CD4-positive, alpha-beta memory T cell (primary cell): Measurements from ENCODE around the gene SHISA3. TPM values are rescaled to one million over a fixed set of nuclear protein-coding genes. Genes with fewer than 3 reads are reported as not detected.

ENCODE experiments used
- CTCF ChIA-PET: fragments of 350-600 bp; sonication (Branson Sonifier 250); formaldehyde crosslinking; loops from one replicate; lab custom pipeline; 2021; ENCODE audit warnings: inconsistent platforms; ENCODE audit not compliant: partially characterized antibody; lab: Charles Lee
- POLR2A ChIA-PET: fragments of 350-600 bp; sonication (Branson Sonifier 250); formaldehyde crosslinking; loops from one replicate; lab custom pipeline; 2021; ENCODE audit not compliant: partially characterized antibody; lab: Charles Lee
- DNase-seq, 5 donors: peaks; one replicate each; pipeline versions ENCODE4 v3.0.0 to v3.0.0-alpha.2; 2020 to 2022; ENCODE audit warnings: mixed read lengths in 1 of 5
- H3K27ac ChIP-seq: one replicate; pipeline ENCODE4 v1.7.0; 2013; ENCODE audit warnings: low read depth, low read length
- H3K27me3 ChIP-seq: 2 replicates; pipeline ENCODE4 v1.7.0; 2013; ENCODE audit warnings: mild to moderate bottlenecking, low read length, moderate library complexity; ENCODE audit not compliant: insufficient read depth
- H3K36me3 ChIP-seq: 2 replicates; pipeline ENCODE4 v1.7.0; 2013; ENCODE audit warnings: mild to moderate bottlenecking, low read length, moderate library complexity; ENCODE audit not compliant: insufficient read depth
- H3K4me1 ChIP-seq: 2 replicates; pipeline ENCODE4 v1.7.0; 2013; ENCODE audit warnings: mild to moderate bottlenecking, low read length, moderate library complexity; ENCODE audit not compliant: insufficient read depth
- H3K4me3 ChIP-seq, 2 donors: one replicate each; pipeline ENCODE4 v1.7.0; 2013; ENCODE audit warnings: low read length in 2 of 2, mild to moderate bottlenecking in 1 of 2
- H3K9me3 ChIP-seq, 2 donors: one replicate each; pipeline ENCODE4 v1.7.0; 2013; ENCODE audit warnings: low read length in 2 of 2, control low read depth in 1 of 2; ENCODE audit not compliant: control insufficient read depth in 1 of 2
- H3K27ac Mint-ChIP-seq, 7 donors: one replicate each; pipeline ENCODE4 v1.8.0; 2020 to 2021; ENCODE audit warnings: mixed read lengths in 7 of 7, mild to moderate bottlenecking in 6 of 7, inconsistent platforms in 3 of 7, moderate library complexity in 3 of 7
- H3K27me3 Mint-ChIP-seq, 2 donors: one replicate each; pipeline ENCODE4 v1.8.0; 2020 to 2021; ENCODE audit warnings: mixed read lengths in 2 of 2
- H3K36me3 Mint-ChIP-seq, 2 donors: one replicate each; pipeline ENCODE4 v1.8.0; 2020 to 2021; ENCODE audit warnings: mixed read lengths in 2 of 2, inconsistent platforms in 1 of 2, mild to moderate bottlenecking in 1 of 2
- H3K4me1 Mint-ChIP-seq, 4 donors: one replicate each; pipeline ENCODE4 v1.8.0; 2020 to 2021; ENCODE audit warnings: mixed read lengths in 4 of 4, mild to moderate bottlenecking in 1 of 4
- H3K4me3 Mint-ChIP-seq, 8 donors: one replicate each; pipeline ENCODE4 v1.8.0; 2020 to 2021; ENCODE audit warnings: mixed read lengths in 8 of 8, mild to moderate bottlenecking in 7 of 8, moderate library complexity in 6 of 8, inconsistent platforms in 3 of 8
- H3K9me3 Mint-ChIP-seq, 8 donors: one replicate each; pipeline ENCODE4 v1.8.0; 2020 to 2021; ENCODE audit warnings: mixed read lengths in 8 of 8, mild to moderate bottlenecking in 5 of 8, inconsistent platforms in 3 of 8, moderate library complexity in 1 of 8
- intact Hi-C: fragments of 100-400 bp; cut with micrococcal nuclease; formaldehyde crosslinking; loops from one replicate; pipeline ENCODE4 v1.15.1; 2023
- polyA plus RNA-seq, 2 donors: library from polyadenylated mRNA; unstranded; fragments of 300-500 nt; fragmentation: Illumina TruSeq; gene quantifications; one replicate each; pipeline ENCODE4 v1.2.3, GENCODE V29; 2021
- total RNA-seq, 2 experiments: library from RNA; stranded (reverse); gene quantifications; one replicate each; pipeline ENCODE4 v1.2.3, GENCODE V29; 2021

The SHISA3 gene
- total and polyA plus RNA-seq, 4 experiments from 2014 or later: 0.09 TPM; not detected in 3

DNA sequence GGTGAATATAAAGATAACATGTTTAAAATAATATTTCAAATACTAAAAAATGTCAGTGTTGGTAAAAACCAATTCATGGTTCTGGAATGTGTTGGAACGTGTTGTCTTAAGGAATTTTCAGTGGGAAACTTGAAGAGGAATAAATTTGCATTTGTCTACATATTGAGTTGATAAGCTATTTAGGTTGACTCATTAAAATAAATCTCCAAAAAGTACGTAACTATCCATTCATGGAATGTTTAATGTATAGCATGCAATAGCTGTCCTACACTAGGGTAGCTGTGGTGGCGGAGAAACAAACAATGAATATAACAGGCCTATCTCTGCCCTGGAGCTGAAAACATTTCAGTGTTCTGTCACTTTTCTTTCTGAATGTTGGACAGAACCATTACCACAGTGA is 20.3 kb downstream of the SHISA3 start:
- no peaks in the 10 kb centered on the region for H3K27me3 ChIP-seq
- H3K4me3 Mint-ChIP-seq: no peak overlapping the region
- no peak overlapping the region for H3K27ac ChIP-seq
- no peaks in the 10 kb centered on the region for H3K27me3 Mint-ChIP-seq
- intact Hi-C loops: no loop called here
- H3K27ac Mint-ChIP-seq: no peak overlapping the region
- peaks cover 30% of the 10 kb centered on the region for H3K36me3 ChIP-seq
- no peak overlapping the region for H3K4me3 ChIP-seq
- ChIA-PET POLR2A (no interaction called here), CTCF (interaction anchor here (1.2 to 1.7 kb wide), 2 partner anchors 11 to 21 kb away, joined by 3 to 4 read pairs; no protein-coding TSS in a partner anchor)
- no peak for DNase-seq
- H3K9me3 ChIP-seq: no peaks in the 10 kb centered on the region
- H3K4me1 Mint-ChIP-seq: no peaks in the 10 kb centered on the region
- peaks cover 58 to 65% of the 10 kb centered on the region in 2 donors for H3K36me3 Mint-ChIP-seq
- H3K9me3 Mint-ChIP-seq: no peaks in the 10 kb centered on the region
- H3K4me1 ChIP-seq: no peaks in the 10 kb centered on the region

DNA sequence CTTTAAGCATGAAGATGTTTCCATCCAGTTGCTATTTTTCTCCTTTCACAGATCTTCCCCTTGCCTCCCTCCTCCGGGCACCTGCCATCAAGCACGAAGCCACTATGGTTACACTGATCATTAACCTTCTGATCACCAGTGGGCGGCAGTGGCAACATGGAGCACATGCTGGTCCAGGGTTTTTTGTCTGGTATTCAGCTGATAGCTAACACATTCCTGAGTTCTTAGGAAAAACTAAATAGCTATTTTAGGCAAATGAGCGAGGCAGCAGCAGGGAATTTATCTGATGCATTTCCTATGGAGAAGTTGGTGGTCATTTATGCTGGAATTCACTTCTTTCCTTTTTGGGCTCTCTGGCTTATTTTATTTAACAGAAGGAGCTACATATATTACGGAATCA is 22.9 kb downstream of the SHISA3 start:
- Mint-ChIP-seq H3K9me3 (no peaks in the 10 kb centered on the region), H3K4me1 (no peaks in the 10 kb centered on the region), H3K36me3 (peaks cover 48 to 51% of the 10 kb centered on the region in 2 donors), H3K27ac (no peak overlapping the region), H3K27me3 (no peaks in the 10 kb centered on the region), H3K4me3 (no peak overlapping the region)
- H3K27ac ChIP-seq: no peak overlapping the region
- DNase-seq: no peak
- intact Hi-C loops: no loop called here
- POLR2A ChIA-PET: no interaction called here
- H3K9me3 ChIP-seq: no peaks in the 10 kb centered on the region
- H3K27me3 ChIP-seq: no peaks in the 10 kb centered on the region
- peaks cover 18% of the 10 kb centered on the region for H3K36me3 ChIP-seq
- no peaks in the 10 kb centered on the region for H3K4me1 ChIP-seq
- CTCF ChIA-PET: no interaction called here
- no peak overlapping the region for H3K4me3 ChIP-seq

DNA sequence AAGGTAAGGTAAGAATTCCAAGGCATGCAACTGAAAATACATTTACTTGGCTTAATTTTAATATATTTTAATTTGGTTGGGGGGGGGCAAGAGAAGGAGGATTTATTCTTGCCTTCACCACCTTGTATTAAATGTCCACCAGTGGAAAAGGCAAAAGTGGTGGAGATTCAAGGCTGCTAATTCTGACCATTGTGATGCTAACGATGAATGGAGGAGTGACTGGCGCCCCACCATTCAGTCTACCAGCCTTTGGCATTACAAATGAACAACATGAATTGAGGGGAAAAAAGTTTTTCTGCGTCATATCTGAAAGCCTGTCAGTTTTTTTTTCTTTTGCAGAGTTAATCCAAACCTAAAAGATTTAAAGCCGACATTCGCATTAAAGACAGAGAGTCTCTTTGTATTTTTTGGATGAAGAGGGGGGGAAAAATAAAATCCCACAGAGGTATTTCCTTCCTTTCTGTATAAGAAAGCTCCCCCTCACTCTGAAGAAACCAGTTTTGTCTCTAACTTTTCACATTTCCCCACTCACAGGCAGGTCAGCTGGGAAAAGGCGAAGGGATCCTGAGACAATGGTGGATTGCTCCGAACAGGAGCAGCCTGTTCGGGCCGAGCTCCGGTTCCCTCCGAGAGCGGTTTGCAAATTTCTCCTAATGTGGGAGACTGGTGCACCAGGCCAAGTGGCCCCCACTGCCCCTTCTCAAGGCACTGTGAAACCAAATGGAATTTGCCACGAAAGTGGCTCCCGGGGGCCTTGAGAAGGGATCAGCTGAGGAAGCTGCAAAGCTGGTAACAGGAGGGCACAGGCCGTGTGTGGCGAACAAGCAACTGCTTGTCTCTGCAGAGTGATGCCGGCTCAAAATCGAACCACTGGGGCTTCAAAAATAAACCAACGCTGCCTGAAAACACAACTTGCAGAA is 28.1 kb downstream of the SHISA3 start:
- no peaks in the 10 kb centered on the region for H3K4me1 Mint-ChIP-seq
- Histone ChIP-seq H3K27me3 (no peaks in the 10 kb centered on the region), H3K9me3 (no peaks in the 10 kb centered on the region), H3K4me1 (no peaks in the 10 kb centered on the region), H3K4me3 (no peak overlapping the region), H3K27ac (no peak overlapping the region), H3K36me3 (peaks cover 13% of the 10 kb centered on the region)
- no peak for DNase-seq
- ChIA-PET CTCF (no interaction called here), POLR2A (no interaction called here)
- H3K9me3 Mint-ChIP-seq: no peaks in the 10 kb centered on the region
- no peak overlapping the region for H3K4me3 Mint-ChIP-seq
- H3K27ac Mint-ChIP-seq: no peak overlapping the region
- H3K27me3 Mint-ChIP-seq: no peaks in the 10 kb centered on the region
- intact Hi-C loops: no loop called here
- H3K36me3 Mint-ChIP-seq: peaks cover 46 to 50% of the 10 kb centered on the region in 2 donors

DNA sequence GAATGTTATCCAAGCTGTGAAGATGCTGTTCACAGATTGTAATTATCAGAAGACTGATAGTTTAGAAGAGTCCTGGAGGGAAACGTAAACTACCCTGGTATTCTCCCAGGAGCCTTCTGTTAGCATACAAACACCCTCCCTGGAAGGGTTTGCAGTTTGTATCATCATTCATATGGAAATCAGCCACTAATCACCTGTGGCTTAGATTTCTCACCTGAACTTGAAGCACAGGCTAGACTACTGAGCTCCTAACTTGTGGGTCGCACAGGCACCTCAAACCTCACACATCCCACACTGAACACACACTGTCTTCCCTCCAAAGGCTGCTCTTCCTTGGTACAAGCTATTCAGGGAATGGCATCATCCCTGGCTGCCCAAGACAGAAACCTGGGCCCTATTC is 30.7 kb downstream of the SHISA3 start:
- DNase-seq: no peak
- Mint-ChIP-seq H3K4me3 (no peak overlapping the region), H3K4me1 (no peaks in the 10 kb centered on the region), H3K27ac (no peak overlapping the region), H3K36me3 (peaks cover 33 to 44% of the 10 kb centered on the region in 2 donors), H3K27me3 (no peaks in the 10 kb centered on the region), H3K9me3 (no peaks in the 10 kb centered on the region)
- intact Hi-C loops: no loop called here
- Histone ChIP-seq H3K36me3 (no peaks in the 10 kb centered on the region), H3K27me3 (no peaks in the 10 kb centered on the region), H3K9me3 (no peaks in the 10 kb centered on the region), H3K27ac (no peak overlapping the region), H3K4me3 (no peak overlapping the region), H3K4me1 (no peaks in the 10 kb centered on the region)
- POLR2A ChIA-PET: no interaction called here
- CTCF ChIA-PET: interaction anchor here (1.6 kb wide), 1 partner anchor 10 kb away, joined by 4 read pairs; no protein-coding TSS in a partner anchor

DNA sequence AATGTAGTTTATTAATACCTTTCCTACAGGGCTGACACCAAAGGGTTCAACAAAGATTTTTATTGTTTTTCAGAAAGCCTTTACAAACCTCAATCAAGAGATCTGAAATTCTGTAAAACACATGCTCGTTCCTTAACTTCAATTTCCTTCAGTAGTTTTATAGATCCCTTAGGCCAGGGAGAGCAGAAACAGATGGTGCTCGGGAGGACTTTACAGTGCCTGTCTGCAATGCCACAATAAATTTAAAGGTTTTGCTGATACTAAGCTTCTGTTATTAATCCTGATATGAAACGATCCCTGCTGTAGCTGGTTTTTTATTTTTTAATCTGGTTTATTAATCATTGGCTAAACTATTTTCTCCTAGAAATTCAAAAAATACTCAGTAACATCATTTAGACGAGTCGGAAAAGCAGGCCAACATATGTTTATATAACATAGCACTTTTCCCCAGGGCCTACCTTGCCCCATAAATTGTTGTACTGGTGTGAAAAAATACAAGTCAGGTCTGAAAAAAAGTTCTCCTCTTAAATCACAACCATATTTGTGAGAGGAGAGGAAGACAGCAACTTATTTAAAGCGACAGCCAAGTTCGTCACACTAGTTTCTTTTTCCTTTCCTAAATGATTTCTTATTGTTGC is 39.8 kb downstream of the SHISA3 start:
- intact Hi-C loops: no loop called here
- no peak overlapping the region for H3K27ac Mint-ChIP-seq
- Histone ChIP-seq H3K27me3 (no peaks in the 10 kb centered on the region), H3K36me3 (no peaks in the 10 kb centered on the region), H3K27ac (no peak overlapping the region), H3K4me1 (no peaks in the 10 kb centered on the region), H3K4me3 (no peak overlapping the region), H3K9me3 (no peaks in the 10 kb centered on the region)
- no peaks in the 10 kb centered on the region for H3K4me1 Mint-ChIP-seq
- POLR2A ChIA-PET: no interaction called here
- no peak overlapping the region for H3K4me3 Mint-ChIP-seq
- peaks cover 50 to 76% of the 10 kb centered on the region in 2 donors for H3K36me3 Mint-ChIP-seq
- H3K9me3 Mint-ChIP-seq: no peaks in the 10 kb centered on the region
- H3K27me3 Mint-ChIP-seq: no peaks in the 10 kb centered on the region
- CTCF ChIA-PET: no interaction called here
- DNase-seq: no peak

DNA sequence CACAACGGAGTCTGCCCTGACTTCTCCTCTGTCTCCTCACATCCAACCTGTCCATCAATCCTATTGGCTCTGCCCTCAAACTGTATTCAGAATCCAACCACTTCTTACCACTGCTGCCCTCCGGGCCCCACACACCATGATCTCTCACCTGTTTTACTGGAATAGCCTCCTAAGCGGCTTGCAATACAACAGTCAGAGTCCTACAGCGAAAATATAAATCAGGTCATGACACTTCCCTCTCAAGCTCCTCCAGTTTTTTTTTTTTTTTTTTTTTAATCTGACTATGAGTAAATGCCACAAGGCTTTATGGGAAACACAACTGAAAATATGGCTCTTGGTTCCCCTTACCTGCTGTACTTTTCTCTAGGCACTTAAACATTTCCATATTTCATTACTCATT is 42.8 kb downstream of the SHISA3 start:
- DNase-seq: no peak
- Mint-ChIP-seq H3K27ac (no peak overlapping the region), H3K4me3 (no peak overlapping the region), H3K4me1 (no peaks in the 10 kb centered on the region), H3K36me3 (peaks cover 59 to 80% of the 10 kb centered on the region in 2 donors), H3K9me3 (no peaks in the 10 kb centered on the region), H3K27me3 (no peaks in the 10 kb centered on the region)
- no peaks in the 10 kb centered on the region for H3K9me3 ChIP-seq
- intact Hi-C loops: no loop called here
- no peak overlapping the region for H3K4me3 ChIP-seq
- CTCF ChIA-PET: no interaction called here
- H3K27me3 ChIP-seq: no peaks in the 10 kb centered on the region
- H3K4me1 ChIP-seq: no peaks in the 10 kb centered on the region
- H3K27ac ChIP-seq: no peak overlapping the region
- POLR2A ChIA-PET: no interaction called here
- H3K36me3 ChIP-seq: no peaks in the 10 kb centered on the region

DNA sequence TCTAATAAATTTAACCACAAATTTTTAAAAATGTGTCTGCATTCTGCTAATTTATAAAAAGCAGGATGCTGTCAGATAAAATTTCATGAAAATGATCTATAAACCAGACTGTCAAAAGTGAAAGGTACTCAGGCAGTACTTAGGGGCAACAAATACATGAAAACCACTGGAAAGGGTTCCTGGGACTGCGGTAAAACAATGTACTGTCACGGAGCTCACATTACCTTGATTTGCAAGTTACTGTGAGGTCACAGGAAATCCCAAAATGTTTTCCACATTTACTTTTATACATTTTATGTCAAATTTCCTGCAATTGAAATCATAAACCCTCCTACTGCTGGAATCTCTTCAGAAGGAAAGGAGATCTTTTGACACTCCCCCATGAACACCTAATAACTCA is 45.3 kb downstream of the SHISA3 start:
- H3K4me3 Mint-ChIP-seq: no peak overlapping the region
- ChIA-PET POLR2A (no interaction called here), CTCF (no interaction called here)
- peaks cover 55 to 77% of the 10 kb centered on the region in 2 donors for H3K36me3 Mint-ChIP-seq
- no peaks in the 10 kb centered on the region for H3K36me3 ChIP-seq
- DNase-seq: no peak
- no peaks in the 10 kb centered on the region for H3K27me3 ChIP-seq
- no peak overlapping the region for H3K4me3 ChIP-seq
- no peak overlapping the region for H3K27ac ChIP-seq
- no peaks in the 10 kb centered on the region for H3K27me3 Mint-ChIP-seq
- no peaks in the 10 kb centered on the region for H3K4me1 ChIP-seq
- no peaks in the 10 kb centered on the region for H3K4me1 Mint-ChIP-seq
- H3K9me3 ChIP-seq: no peaks in the 10 kb centered on the region
- intact Hi-C loops: no loop called here
- no peaks in the 10 kb centered on the region for H3K9me3 Mint-ChIP-seq
- H3K27ac Mint-ChIP-seq: no peak overlapping the region
